NCI-H146 treated with DMSO at 0.1 percent for 48 hours (cell line): ENCODE measurements around the gene SCYGR5.
"Not testable (repeated sequence)": the region's sequence is repeated elsewhere in the genome, so short reads cannot be mapped to it uniquely, and the experiment has no call there.

Experiments used
- DNase-seq: peaks from one replicate; lab custom pipeline; 2025; ENCODE audit not compliant: unreplicated experiment; lab: John Stamatoyannopoulos, UW

SCYGR5 gene, protein sequence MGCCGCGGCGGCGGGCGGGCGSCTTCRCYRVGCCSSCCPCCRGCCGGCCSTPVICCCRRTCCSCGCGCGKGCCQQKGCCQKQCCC

DNA sequence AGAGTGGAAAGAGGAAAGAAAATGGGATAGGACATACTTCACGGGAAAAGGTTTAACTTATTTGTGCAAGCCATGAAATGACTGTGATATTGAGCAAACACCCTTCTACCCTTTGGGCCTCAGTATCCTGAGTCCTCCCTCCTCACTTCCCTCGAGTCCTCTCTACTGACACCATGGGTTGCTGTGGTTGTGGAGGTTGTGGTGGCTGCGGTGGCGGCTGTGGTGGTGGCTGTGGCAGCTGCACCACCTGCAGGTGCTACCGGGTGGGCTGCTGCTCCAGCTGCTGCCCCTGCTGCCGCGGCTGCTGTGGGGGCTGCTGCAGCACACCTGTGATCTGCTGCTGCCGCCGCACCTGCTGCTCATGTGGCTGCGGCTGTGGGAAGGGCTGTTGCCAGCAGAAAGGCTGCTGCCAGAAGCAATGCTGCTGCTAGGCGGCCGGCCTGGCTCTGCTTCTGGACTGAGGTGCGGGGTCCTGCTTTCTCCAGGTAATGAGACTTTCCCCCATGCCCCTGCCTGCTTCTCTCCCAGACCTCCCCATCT, at the start of gene SCYGR5:
Gene SCYGR5, plus strand, starts transcription at position 174 of the 540 bp plus-strand sequence. Its CDS starts 0 bp downstream, at position 174.
- not testable (repeated sequence) for DNase-seq

DNA sequence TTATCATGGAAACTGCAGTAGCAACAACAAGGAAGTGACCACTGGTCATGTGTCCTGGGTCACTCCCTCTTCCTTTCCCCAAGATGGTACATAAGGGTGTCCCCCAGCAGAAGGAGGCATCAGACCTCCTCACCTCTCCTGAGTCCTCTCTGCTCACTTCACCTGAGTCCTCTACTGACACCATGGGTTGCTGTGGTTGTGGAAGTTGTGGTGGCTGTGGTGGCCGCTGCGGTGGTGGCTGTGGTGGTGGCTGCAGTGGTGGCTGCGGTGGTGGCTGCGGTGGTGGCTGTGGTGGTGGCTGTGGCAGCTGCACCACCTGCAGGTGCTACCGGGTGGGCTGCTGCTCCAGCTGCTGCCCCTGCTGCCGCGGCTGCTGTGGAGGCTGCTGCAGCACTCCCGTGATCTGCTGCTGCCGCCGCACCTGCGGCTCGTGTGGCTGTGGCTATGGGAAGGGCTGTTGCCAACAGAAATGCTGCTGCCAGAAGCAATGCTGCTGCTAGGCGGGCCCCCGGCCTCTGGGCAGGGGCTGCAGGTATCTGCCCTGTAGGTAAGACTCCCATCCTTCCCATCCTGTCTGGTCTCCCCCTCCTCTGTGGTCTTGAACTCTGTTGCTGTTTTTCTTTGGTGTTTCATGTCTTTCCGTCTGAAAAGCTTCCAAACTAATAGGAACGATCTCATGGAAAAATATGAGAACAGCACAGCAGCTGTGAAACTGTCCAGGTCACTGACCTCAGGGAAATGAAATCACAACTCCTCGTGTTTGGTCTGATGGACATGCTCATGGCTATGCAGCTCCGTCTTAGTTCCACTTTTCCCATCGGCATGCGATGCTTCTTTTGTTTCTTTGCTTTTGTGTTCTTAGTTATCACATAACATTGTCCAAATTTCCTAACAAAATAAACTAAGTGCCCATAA, 49.0 kb upstream of the SCYGR5 start, which contains the start of gene SCYGR4:
Gene SCYGR4, plus strand, starts transcription at position 183 of the 915 bp plus-strand sequence. Its CDS starts 0 bp downstream, at position 183.
- no peak for DNase-seq

DNA sequence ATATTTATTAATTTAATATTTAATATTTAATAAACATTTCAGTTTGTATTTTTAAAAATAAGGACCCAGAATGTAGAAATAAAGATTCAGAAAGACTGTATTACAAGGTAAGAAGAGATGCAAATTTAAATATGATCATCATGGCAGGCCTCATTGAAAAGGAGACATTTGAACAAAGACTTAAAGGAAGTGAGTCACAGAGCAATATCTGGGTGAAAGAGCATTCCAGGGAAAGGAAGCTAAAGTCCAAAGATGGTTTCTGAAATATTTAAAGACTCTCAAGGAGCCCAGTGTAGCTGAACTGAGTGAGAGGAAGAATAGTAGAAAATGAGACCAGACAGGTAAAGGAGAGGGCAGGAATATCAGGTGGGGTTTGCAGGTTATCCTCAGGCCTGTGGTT, 43.4 kb upstream of the SCYGR5 start:
- no peak for DNase-seq

DNA sequence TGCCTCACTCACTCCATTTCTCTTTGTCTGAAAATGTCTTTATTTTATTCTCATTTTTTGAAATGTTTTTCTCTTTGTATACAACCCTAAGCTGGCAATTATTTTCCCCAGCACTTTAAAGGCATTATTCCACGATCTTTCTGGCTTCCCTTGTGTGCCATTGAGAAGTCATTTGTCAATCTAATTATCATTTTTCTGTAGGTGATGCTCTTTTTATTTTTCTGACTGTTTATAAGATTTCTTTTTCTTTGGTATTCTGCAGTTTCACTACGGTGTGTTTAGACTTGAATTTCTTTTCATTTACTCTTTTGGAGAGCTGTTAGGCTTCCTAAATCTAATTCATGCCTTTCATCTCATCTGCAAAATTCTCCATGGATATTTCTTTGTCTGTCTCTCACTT, 41.2 kb upstream of the SCYGR5 start:
- no peak for DNase-seq

DNA sequence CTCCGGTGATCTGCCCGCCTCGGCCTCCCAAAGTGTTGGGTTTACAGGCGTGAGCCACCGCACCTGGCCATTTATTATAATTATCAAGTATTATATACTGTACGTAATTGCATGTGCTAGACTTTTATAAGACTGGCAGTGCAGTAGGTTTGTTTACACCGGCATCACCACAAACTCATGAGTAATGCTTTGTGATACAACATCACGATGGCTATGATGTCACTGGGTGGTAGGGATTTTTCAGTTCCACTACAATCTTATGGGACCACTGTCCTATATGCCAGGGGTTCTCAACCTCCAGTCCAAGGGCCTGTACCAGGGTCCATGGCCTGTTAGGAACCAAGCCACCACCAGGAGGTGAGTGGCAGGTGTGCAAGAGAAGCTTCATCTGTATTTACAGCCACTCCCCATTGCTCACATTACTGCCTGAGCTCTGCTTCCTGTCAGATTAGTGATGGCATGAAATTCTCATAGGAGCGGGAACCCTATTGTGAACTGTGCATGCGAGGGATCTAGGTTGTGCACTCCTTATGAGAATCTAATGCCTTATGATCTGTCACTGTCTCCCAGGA, 39.9 kb upstream of the SCYGR5 start:
- no peak for DNase-seq

DNA sequence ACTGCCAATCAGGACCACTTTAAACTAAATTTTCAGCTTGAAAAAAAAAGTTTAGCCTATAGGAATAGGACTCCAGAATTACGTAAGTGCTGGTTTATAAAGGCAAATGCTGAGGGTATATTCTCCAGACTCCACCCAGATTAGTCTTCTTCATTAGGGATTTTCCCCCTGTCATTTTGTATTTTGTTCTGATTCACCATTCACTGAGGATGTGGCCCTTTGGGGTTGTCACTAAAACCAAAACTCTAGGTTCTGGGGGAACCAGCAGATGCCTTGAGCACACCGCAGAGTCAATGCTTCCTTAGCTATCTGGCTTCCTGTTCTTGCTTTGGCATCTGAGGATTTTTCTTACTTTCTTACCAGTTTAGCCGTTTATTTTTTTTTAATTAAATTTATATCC, 38.8 kb upstream of the SCYGR5 start:
- DNase-seq: no peak

DNA sequence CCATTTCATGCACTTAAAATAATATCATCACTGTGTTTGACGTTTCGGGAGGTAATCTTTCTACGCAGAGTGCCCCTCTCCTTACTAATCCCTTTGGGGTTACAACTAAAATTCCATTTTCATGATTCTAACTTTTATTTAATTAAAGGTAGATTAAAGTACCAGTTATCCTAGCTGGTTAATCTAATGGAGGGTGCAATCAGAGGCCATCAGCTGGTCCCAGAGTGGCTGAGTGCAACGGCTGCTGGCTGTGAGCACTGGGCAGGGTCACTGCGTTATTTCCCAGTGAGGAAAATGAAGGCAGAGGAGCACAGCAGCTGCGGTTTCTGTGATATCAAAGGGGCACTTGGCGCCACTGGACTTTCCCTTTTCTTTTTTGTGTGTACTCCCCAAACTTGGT, 37.2 kb upstream of the SCYGR5 start:
- no peak for DNase-seq

DNA sequence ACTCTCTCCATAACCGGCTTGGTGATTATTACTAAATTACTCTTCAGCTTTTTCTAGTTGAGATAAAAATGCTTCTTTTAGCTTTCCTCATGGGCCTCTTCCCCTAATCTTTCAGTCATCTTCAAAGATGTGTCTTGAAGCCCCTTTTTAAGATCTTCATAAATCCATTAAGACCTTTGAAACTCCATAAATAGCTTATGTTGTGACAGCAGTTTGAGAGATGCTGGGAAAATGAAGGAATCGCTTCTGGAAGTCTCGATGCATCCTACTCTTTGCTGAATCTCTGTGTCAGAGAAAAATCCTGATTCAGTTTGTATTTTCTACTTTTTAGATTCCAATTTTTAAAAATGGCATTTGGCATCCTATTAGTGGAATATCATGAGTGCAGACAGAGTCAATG, 36.3 kb upstream of the SCYGR5 start:
- no peak for DNase-seq

DNA sequence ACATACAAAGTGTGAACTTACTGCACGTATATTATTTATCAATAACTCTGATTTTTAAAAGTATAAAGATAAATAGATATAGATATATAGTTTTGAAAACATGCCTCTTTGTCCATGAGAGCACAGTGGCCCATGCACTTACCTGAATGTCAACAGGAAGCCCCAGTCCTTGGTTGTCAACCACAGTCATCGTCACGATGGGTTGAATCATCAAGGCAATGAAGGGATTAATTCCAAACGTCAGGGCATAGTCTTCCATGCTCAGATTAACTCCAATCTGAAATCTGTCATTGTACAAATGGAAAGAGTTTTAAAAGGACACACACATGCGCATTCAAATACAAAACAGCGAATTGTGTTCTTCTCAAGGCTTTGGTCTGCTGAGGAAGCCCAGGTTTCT, 33.8 kb upstream of the SCYGR5 start:
- DNase-seq: no peak

DNA sequence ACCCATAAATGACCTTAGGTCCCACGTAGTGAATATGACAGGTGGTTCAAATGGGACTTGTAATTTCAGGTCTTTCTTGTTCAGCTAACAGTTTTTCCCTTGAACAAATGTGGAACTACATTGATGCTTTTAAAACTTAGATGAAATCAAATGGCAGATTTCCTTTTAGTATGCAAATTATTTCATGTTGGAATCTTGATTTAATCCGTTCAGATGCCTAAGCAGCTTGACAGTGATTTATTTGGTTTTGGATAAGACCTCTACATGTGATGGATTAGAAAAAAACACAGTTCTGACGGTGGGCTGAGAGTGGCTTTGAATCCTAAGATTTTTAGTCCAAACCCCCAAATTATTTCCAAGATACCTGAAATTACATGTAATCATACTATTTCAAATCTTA, 32.4 kb upstream of the SCYGR5 start:
- DNase-seq: no peak

DNA sequence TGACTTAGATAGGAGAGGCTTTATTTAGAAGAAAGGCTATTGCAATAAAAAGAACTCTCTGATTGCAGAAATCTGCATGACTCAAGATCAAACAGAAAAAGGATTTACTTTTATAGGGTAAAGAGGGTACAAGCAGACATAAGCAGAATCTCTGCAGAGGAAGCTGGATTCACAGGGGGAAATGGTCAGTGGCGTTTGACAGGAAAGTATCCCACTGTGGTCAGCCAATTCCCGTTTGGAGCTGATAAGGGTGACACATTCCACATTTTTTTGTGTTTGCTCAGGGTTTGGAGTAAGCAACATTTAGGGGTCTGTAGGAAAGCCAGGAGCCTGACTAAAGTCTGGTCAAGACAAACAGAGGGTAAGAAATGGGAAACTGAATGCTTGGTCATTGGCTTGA, 23.9 kb upstream of the SCYGR5 start:
- DNase-seq: no peak

DNA sequence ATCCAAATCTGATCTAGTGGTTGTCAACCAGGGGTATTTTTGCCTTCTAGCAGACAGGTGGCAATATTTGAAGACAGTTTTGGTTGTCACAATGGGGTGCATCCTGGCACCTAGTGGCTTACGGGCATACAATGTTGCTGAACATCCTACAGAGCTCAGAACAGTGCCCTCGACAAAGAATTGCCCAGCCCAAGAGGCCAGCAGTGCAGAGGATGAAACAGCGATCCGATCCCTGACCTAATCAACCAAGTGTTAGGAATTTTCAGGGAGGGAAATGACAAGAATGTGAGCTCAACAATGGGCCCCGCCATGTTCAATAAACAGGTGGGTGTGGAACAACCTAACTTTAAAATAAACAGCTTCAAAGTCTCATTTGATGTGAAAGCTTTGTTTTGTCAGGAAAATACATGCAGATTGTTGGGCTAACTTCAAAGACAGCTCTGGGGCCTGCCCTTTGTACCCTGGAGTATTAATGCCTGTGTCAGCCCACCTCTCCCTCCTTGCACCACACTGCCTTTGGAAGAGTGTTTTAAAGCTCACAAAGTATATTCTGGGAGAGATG, 22.5 kb upstream of the SCYGR5 start:
- DNase-seq: no peak

DNA sequence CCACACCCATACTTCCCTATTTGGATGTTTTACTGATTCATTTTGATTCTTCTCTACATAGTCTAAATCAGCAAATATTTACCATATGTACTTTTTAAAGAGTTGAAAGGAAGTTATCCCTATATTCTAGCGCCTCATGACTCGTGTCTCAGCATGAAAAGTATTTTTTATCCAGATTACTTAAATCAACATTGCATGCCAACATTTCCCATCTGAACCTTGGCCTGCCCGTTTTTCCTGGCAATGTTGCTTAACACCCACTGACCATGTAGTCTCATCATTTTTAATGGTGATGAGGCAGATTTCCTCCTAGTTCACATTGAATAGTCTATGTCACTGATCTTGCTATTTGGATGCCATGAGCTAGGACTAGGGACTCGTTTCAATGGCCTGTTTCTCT, 13.2 kb upstream of the SCYGR5 start:
- no peak for DNase-seq

DNA sequence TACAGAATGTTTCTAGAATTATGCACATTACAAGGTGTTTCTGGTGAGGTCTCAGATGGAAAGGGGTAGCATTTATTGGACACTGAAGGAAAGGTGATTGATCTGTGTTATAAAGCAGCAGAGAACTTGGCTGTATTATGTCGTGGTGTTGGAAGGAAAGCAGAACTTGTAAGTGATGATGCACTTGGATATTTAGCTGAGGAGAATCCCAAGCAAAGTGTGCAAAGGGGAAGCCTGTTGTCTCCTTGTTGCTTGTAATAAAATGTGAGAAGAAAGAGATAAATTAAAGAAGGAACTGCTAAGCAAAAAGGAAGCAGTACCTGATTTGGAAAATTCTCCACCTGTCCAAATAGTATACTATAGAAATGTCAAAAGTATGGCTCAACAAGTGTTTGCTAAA, 12.2 kb upstream of the SCYGR5 start:
- DNase-seq: no peak

DNA sequence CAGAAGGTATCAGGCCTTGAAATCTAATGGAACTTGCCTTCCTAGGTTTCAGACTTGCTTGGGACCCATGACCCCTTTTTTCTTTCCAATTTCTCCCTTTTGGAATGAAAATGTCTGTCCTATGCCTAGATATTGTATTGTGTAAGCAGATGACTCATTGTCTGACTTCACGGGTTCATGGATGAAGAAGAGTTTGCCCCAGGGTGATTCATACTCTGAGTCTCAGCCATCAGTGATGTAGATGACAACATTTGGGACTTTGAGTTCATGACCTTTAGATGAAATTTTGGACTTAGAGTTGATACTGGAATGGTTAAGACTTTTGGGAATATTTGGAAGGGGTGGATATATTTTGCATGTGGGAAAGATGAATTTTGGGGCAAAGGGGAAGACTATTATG, 11.2 kb upstream of the SCYGR5 start:
- no peak for DNase-seq

DNA sequence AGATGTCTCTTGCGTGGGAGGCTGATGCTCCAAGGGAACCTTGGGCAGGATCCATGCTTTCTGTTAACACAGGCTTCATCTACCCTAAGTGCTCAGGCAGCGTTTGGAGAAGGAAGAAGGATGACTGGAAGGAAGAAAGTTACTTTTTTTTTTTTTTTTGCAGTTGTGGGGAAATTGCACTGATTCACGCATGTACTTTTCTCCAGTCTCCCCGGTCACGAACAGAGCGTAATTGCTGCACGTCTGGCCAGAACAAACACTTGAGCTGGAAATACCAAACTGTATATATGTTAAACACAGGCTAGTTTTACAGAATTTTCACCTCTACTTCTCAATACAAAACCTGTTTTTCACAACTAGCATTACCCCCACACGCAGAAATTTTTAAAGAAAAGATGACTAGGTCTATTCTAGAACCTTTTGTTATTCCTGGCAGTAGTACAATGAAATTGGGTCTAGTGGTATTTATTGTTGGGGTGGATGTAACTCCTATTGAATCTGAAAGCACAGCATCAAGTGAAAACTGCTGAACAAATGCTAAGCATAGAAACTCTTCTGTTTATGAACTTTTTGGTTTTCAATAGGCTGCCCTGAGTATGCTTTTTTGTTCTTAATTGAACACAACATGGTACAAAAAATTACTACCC, 9.3 kb upstream of the SCYGR5 start:
- DNase-seq: no peak

DNA sequence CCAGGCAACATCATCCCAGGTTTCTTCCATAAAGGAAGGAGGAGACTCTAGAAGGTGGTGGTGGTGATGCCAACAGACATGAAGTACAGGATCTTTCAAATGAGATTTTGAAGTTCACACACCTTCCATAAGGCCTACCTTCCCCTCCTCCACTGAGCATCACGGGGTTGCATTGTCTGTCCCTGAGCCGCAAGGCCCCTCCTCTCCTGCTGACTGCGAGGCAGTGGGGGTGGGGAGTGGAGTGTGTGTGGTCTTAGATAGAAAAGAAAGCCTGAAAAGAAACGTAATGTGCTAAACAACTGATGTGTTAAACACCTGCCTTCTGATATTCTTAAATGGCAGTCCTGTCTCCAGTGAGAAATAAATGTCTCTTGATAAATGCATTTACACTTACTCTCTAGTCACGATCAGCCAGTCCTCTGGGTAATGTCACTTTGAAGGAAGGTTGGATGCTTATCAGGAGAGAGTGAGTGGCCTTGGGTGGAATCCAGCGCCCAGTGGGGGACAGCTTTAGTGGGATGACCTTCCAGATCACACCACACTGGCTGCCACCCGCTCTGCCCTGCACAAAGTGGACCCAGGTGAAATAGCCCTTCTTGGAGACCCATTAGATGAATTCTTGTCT, 5.5 kb upstream of the SCYGR5 start:
- DNase-seq: no peak

DNA sequence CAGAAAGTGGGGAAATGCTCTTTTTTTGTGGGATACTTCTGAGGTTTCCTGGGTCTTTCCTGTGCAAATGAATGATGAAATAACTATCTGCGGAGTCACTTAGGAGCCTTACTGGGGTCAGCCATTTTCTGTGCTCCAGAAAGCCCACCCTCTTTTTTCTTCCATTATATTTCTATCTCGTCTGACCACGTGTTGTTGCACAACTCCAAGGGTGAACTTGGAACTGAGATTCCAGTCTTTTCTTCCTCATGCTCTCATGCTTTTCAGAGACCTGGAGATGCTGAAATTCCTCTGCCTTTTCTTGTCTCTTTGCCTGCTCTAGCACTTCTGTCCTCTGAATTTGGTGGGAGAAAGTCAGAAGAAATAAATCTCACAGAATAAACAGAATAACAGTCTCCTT, 4.8 kb upstream of the SCYGR5 start:
- DNase-seq: no peak

DNA sequence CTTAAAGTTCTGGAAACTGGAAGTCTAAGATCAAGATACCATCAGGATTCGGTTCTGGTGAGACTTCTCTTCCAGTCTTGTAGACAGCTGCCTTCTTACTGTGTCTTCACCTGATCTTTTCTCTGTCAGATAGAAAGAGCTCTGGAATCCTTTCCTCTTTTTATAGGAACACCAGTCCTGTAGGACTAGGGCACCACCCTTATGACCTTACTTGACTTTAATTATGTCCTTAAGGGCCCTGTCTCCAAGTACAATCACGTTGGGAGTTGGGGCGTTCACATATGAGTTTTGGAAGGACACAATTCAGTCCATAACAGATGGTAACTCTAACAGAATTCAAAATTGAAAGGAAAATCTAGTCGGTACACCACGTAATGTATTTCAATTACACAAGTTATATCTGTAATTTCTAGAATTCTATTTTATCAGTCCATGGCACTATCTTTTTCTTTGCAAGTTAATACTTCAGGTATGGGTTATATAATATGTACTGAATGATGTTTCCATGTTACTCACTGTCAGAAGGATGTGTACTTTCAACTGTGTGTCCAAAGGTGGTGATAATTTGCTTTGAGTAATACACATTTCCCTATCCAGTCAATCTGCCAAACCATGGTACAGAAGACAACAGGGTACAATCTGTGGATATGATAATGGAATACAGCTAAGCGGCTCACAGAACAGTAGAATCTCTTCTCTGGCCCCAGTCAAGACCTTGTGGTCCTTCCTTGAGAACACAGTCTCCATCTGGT, 1.2 kb upstream of the SCYGR5 start:
- DNase-seq: no peak
